Measurements from ENCODE around the gene CCNY.
"Not testable (repeated sequence)": the region's sequence is repeated elsewhere in the genome, so short reads cannot be mapped to it uniquely, and the experiment has no call there.

The CCNY gene

GRCh38 chr10:35336084-35336831 lies at the start of gene CCNY:
CCNY (plus strand) TSS chr10:35336509; CDS start chr10:35337054, 545 bp downstream.
- FAIRE-seq = no peak

DNA sequence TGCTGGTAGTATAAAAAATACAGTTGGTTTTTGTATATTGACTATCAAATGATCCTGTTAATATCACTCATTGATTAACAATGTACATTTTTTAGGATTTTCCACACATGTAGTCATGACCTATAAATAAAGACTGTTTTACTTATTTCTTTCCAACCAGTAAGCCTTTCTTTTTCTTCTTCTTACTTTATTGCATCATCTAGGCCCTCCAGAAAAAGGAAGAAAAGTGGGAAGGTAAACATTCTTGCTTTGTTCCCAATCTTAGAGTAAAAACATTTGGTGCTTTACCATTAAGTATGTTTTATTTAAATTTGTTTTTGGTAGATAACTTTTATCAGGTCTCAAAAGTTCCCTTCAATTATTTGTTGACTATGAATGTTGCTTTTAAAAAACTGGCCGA lies 47.1 kb upstream of the CCNY start:
- FAIRE-seq = no peak

DNA sequence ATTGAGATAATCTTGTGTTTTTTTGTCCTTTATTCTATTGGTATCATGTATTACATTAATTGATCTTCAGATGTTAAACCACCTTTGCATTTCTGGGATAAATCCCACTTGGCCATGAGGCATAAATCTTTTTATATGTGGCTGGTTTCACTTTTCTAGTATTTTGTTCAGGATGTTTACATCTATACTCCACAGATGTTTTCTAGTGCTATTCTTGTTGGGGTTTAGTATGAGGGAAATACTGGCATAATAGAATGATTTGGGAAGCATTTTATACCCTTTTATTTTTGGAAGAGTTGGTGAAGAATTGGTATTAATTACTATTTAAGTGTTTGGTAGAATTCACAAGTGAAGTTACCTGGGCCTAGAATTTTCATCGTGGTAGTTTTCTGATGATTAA lies 41.8 kb upstream of the CCNY start:
- no peak for FAIRE-seq

- no peak for FAIRE-seq
Measured at GRCh38 chr10:35299016-35299415, 37.3 kb upstream of the CCNY start.

DNA sequence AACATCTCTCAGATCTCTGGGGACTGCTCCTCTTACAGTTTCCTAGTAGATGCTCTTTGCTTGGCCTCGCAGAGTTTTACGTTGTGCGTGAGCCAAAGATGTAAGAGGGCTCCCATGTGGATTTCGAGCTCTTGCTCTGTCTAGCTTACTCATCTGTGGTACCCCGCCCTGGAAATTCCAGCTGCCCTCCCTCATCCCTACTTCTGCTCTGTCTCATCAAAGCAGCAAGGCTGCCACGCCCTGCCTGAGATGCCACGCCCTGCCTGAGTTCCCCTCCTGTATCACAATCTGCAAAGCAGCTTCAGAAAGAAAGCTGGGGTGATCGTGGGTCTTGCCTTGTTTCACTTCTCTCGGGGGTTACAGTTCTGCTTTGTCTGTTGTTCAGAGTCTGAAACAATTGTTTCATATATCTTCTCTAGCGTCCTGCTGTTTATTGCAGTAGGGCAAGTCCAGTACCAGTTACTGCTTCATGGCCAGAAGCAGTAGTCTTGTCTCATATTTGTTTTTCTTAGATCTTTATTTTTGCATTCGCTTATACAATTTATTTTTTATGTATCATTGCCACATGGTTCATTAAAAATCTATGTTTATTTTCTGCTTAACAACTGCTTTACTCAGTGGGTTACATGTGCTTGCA lies 36.1 kb upstream of the CCNY start:
- FAIRE-seq = no peak

DNA sequence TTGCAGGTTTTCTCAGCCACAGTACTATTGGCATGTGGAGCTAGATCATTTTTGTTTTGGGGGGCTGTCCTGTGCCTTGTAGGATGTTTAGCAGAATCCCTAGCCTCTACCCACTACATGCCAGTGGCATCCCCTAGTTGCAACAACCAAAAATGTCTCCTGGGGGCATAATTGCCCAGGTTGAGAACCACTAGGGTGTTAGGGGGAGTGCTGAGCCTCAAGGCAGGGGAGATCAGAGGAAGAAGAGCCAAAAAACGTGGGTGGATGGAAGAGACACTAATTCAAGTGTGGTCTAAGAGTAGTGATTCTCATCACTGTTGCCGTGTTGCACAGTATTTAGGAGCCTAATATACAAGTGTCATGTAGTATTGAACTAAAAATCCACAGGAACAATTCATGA lies 31.7 kb upstream of the CCNY start:
- no peak for FAIRE-seq

- no peak for FAIRE-seq
Measured at GRCh38 chr10:35306852-35307251, 29.5 kb upstream of the CCNY start.

DNA sequence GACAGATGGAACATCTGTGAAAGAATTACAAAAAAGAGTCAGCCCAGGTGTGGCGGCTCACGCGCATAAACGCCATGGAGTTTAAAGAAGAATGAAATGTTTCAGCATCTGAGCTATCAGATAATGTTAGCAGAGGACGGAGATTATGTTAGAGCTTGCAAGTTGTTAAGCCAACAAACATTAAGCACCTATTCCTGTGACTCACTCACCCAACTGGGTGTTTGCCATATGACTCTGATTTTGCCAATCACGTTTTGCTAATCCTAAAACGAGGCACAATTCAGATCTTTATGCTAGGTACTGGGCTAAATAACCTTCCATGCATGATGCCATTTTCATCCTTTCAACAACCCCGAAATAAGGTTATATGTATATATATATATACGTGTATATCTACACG lies 29.0 kb upstream of the CCNY start:
- FAIRE-seq = no peak

DNA sequence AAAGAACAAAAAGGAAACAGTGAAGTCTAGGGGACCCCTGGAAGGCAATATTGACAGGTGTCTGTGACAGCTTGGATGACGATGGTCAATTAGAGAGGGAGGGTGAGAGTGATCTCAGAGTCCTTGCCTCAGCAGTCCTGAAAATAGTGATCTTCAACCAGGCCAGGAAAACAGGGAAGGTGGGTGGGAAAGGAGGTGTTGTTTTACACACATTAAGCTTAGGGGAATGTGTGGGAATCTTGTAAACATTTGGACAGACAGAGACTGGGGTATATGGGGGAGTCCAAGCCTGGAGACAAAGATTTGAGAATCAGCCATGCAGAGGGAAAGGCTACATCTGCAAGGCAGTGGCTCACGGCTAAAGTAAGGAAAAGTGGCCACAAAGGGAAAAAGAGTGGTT lies 27.5 kb upstream of the CCNY start:
- FAIRE-seq = no peak

- not testable (repeated sequence) for FAIRE-seq
Measured at GRCh38 chr10:35314142-35314541, 22.2 kb upstream of the CCNY start.

DNA sequence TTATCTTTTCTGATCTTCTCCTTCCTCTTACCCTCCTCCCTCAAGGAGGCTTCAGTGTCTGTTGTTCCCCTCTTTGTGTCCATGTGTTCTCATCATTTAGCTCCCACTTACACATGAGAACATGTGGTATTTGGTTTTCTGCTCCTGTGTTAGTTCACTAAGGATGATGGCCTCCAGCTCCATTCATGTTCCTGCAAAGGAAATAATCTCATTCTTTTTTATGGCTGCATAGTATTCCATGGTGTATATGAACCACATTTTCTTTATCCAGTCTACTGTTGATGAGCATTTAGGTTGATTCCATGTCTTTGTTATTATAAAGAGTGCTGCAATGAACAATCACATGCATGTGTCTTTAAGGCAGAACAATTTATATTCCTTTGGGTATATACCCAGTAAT lies 21.1 kb upstream of the CCNY start:
- not testable (repeated sequence) for FAIRE-seq

GRCh38 chr10:35316218-35316967 lies 19.9 kb upstream of the CCNY start:
- no peak for FAIRE-seq

GRCh38 chr10:35318551-35318950 lies 17.8 kb upstream of the CCNY start:
- no peak for FAIRE-seq

- FAIRE-seq = no peak
Measured at GRCh38 chr10:35320341-35320740, 16.0 kb upstream of the CCNY start.

GRCh38 chr10:35322636-35323035 lies 13.7 kb upstream of the CCNY start:
- FAIRE-seq = no peak

- no peak for FAIRE-seq
Measured at GRCh38 chr10:35324196-35324595, 12.1 kb upstream of the CCNY start.

GRCh38 chr10:35326466-35327235 lies 9.7 kb upstream of the CCNY start:
- FAIRE-seq = no peak

- FAIRE-seq = no peak
Measured at GRCh38 chr10:35327790-35328403, 8.4 kb upstream of the CCNY start.

- no peak for FAIRE-seq
Measured at GRCh38 chr10:35328404-35329037, 7.8 kb upstream of the CCNY start.

DNA sequence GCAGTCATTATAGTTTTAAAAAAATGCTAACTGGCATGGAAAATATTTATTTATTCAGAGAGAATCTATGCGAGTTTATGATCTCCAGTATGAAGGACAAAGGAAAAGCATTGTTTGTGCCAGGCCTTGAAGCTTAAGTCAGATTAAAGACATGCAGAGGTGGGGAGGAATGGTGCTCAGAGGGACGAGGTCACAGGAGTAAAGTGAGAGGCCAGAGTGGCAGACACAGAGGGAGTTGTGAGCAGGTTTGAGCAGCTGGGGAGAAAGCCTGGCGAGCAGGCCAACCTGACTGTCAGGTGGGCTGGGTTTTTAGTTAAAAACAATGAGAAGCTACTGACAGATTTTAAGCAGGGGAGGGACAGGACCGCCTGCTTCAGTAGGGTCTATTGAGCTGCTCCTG lies 6.8 kb upstream of the CCNY start:
- no peak for FAIRE-seq

- FAIRE-seq = no peak
Measured at GRCh38 chr10:35331894-35332640, 4.2 kb upstream of the CCNY start.
